HG03066 (cell line): ENCODE measurements around the gene TRIM65.
"Not testable (repeated sequence)": the region's sequence is repeated elsewhere in the genome, so short reads cannot be mapped to it uniquely, and the experiment has no call there.

Source experiments
- ATAC-seq: cut with Tn5 transposase; IDR thresholded peaks from one replicate; pipeline ENCODE4 v1.9.1; 2021; ENCODE audit warnings: low read depth; ENCODE audit not compliant: unreplicated experiment

Gene TRIM65

DNA sequence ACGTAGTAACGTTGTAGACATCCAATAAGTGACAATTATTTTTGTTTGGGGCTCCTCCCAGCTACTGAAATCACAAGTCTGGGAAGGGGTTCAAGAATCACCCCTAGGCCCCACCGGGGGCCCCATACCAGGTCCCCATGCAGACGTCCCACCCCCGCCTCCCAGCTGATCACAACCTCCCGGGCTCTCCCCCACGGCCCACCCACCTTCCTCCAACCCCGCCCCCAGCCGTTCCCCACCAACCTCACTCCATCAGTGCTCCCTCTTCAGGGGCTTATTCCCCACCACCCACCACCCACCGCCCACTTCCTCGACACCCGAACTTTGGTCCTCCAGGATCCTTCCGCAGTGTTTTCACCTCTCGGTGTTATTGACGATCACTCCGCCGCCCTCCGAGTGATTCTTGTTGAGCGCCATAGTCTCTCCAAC is 41.9 kb downstream of the TRIM65 start:
- no peak for ATAC-seq

GRCh38 chr17:75854101-75854748 is 42.5 kb downstream of the TRIM65 start:
- no peak for ATAC-seq

- no peak for ATAC-seq
Observed at GRCh38 chr17:75853433-75853832, 43.3 kb downstream of the TRIM65 start.

DNA sequence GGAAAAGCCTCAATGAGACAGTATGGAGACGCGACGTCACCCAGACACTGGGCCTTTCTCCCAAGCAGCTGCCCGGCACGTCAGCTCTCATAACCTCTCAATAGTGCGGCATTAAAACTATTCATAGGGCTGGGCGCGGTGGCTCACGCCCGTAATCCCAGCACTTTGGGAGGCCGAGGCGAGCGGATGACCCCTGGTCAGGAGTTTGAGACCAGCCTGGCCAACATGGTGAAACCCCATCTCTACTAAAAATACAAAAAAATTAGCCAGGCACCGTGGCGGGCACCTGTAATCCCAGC is 45.1 kb downstream of the TRIM65 start:
- not testable (repeated sequence) for ATAC-seq

DNA sequence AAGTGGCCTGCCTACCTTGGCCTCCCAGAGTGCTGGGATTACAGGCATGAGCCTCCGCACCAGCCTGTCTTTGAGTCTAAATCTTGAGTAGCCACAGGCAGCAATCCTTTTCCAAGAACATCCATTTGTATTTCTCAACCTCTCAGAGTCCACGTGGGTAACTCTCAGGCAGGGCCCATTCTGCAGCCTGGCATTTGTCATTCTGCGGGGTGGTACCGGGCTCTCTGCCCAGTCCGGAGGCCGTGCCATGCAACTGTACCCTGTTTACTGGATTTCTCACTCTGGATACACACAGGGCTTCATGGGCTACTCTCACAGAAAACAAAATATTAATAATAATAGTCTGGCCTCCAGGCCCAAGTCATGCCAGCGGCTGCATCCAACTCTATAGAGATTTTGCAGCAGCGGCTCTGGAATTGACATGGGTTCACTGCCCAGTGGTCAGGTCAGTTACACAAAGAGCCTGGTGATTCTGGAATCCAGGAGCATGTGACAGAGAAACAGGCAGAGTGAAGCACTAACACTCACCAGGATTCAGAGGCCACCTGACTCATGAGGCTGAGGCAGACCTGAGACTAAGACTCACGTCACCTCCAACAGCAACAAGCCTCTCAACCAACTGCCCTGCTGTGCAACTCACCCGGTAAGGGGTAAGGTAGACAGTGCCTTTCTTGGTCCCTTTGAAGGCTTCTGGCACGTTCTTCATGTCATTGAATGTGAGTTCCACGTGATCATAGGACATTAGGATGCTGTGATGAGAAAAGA is 45.6 kb downstream of the TRIM65 start:
- ATAC-seq, result no peak

DNA sequence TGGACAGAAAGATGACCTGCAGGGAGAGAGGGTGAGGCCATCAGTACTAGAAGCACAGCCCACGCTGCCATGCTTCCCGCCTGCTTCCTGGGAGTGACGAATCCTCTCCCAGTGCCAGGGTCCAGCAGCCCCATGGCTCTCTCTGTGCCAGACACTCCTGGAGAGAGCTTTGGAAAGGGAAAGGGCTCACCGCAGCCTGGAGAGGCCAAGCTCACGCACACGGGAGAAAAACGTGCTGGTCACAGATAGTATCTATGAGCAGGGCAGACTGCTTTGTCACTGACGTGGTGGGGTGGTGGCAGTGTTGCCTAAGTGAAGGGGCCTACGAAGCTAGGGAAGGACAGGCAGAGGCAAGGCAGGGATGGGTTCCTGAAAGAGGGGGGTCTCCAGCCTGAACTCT is 47.0 kb downstream of the TRIM65 start:
- ATAC-seq, result no peak

DNA sequence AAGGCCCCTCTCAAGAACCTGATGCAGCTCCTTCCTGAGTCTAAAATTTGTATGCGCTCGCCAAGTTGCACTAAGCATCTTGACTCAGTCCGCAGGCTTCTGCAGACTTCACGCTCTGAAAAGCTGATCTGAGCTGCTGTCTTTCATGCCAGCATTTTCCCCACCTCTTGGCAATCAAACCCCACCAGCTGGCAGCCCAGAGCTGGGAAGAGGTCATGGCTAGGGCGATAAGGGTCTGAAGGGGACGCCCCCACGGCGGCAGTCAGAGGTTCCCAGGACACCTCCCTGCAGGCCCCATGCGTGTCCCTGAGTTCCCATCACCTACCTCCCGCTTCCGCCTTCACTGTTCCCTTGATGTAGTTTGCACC is 47.5 kb downstream of the TRIM65 start:
- ATAC-seq, result no peak

DNA sequence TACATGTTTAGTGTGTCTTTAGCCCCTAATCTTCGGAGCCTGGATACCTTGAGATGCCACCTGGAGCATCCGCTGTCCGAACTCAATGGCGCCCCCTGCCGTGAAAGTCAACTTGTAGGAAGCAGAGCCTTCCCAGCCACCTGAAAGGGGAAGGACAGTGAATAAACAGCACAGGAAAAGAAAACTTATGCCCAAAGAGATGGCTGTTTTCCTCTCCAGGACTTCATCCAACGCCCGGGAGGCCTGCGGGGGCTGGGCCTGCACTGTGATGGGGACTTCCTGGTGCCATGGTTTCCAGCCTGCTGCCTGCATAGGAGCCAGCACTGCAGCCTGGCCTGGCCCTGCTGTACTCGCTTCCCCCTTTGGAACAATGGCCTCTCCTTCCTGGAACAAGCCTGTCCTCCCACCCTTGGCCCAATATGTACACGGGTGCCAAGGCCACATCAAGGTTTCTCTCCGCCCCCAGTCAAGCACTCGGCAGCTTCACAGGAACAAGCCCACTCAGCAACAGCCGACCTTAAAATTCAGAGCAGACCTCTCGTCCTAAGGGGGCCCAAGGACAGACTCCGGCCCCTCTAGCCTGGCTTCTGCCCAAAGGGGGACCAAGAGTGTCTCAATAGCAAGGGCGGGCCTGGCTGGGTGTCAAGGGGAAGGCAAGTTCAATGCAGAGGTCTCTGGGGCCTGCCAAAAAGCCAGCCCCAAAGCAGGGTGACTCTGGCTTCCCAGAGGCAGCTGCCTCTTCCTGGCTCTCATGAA is 48.0 kb downstream of the TRIM65 start:
- ATAC-seq, result no peak

- no peak for ATAC-seq
Observed at GRCh38 chr17:75847614-75848522, 48.9 kb downstream of the TRIM65 start.

DNA sequence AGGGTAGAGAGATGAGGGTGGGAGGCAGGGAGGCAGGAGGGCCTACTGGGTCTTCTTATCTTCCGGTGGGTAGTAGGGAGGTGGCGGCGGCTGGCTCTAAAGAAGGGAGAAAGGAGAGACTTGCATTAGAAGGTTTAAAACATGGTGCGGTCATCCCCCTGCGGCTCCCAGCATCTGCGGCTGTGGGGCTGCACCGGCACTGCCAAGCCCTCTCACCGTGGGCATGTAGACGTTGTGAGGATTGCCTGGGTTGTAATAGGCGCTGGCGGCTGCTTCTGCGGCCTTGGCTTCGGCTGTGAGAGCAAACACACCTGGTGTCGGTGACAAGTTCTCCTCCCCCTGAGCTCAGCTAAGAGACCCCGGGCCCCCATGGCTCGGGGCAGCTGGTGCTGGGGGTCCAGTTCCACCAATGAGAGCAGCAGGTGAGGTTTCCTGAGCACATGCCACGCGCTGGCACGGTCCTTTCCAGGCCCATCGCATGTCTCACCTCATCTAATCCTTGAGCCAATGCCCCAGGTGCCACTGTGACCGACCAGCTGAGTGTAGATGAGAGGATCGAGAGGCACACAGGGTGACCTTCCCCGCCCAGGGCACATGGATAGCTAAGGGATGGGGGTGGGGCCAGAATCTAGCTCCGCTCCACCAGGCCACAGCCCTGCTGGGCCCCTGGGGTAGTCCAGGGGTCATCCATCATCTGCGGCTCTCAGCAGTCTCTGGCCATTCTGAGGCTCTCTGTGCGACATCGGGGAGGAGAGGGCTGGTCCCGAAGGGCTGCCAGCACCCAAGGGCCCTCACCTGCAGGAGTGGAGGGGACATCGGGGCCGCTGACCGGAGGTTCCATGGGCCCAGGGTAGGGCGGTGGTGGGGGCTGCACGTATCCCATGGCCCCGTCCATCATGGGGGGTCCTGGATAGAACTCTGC is 49.8 kb downstream of the TRIM65 start:
- ATAC-seq, result no peak

DNA sequence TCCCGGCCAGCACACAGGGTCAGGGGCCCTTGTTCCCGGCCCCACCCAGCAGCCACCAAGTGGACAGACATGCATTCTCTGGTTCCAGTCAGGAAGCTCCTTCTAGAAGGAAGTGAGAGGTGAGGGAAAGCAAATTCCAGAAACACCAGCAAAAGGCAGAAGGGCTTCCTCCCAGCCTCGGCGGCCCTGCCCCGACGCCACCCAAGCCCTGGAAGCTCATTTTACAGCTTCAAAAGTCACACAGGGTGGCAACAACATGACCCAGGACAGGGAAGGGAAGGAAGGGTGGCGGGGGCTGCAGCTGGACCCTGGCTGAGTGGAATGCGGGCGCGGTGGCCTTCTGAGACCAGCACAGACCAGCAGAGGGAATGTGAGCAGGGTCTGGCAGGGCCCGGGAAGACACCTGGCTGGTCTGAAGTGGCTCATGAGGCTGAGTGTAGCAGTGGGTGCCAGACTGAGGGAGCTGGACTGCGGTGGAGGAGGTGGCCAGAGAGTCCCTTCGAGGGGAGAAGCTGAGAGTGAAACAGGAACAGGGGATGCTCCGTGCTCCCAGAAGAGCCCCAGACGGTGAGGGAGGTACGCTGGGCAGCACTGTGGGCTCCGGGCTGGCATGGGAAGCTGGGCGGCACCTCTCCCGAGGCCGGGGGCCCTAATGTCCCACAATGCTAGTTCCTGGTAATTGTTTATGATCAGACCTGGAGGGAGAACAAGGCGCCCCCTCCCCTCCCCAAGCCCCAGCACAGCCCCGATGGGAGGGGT is 50.6 kb downstream of the TRIM65 start:
- no peak for ATAC-seq

DNA sequence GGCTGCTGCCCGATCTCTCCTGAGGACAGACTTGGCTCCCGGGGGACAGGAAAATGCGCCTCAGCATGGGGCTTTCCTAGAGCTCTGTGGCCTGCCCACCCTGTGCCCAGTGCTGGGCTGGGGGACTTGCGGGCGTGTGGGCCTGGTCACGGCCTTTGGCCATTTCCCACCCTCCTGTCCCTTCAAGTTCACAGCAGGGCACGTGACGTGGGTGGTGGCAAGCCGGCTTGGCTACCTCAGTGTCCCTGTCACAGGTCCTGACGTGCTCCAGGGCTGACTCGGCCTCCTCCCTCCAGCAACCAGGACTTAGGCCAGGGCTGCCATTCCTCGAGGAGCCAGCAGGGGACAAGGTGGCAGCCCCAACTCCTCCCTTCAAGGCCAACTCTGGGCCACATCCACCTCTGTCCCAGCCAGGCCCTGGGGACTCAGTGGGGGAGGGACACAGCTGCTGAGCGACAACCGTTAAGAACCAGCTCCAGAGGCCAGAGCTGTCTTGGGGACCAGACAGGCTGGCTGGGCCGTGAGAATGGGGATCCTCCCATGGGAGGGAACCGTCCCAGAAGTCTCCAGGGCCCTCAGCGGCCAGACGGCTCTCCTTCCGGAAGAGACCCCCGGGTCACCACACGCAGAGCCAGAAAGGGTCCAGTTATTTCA is 51.6 kb downstream of the TRIM65 start:
- ATAC-seq, result peak; percentile 78

DNA sequence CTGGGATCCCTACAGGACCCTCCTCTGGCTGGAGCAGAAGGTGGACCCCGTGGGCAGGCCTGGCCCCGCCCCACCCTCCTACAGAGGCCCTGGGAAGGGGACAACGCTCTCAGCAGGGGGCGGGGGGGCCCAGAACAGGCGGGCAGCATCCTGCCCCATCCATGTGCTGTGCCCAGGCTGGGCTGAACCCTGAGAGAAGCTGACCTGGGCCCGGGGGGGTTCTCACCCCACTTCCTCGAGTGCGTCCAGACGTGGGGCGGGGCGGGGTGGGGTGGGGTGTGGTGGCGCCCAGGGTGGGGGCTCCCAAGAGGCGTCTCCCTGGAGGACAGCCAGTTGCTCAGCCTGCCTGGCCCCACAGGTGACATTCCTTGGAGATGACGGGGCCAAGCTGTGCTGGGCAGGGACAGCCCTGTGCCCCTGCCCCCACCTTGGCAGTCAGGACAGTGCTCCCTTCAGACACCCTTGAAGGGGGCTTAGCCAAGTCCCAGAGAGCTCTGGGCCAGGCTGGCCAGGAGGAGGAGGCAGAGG is 52.2 kb downstream of the TRIM65 start:
- ATAC-seq, result no peak

- ATAC-seq, result no peak
Observed at GRCh38 chr17:75843577-75844529, 52.9 kb downstream of the TRIM65 start, which contains the start of gene UNC13D. UNC13D (minus strand) TSS chr17:75844404; CDS start chr17:75844337, 67 bp downstream.

DNA sequence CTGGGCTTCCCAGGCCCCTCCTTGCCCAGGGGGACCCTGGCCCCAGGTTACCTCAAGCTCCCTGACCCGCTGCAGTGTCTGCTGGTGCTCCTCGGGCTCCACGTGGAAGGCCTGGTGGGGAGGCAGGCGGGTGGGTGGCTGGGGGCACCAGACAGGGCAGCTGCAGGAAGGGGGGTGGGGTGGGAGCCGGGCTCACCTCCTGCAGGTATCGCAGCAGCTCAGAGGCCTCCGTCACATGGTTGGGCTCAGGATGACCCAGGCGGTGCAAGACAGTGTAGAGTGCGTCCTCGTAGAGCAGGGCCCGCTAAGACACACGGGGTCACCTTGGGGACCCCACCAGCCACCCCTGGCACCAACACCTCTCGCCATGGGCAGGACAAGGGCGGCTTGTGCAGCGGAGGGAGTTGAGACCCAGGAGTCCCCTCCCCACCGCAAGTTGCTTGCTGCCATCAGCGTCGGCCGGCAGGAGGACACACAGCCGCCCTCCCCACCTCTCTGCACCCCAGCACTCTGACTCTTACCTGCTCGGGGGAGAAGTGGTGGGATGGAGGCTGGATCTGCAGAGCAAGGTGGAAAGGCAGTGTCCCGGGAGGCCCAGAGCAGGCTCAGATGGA is 53.7 kb downstream of the TRIM65 start:
- no peak for ATAC-seq

- ATAC-seq, result no peak
Observed at GRCh38 chr17:75842411-75842810, 54.3 kb downstream of the TRIM65 start.

DNA sequence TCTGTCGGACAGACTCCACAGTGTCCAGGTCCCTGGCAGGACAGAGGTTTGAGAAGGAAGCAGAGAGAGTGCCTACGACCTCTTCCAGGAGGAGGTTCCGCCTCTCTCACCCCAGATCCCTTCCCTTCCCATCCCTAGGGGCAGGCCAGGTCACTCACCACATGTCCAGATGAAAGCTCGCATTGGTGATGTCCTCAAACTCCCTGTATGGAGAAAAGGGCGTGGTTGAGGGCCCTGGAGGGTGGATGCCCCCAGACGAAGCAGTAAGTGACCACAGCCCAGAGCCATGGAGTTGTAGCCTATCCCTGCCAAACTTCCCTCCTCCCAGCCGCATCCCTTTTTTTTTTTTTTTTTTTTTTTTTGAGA is 56.0 kb downstream of the TRIM65 start:
- no peak for ATAC-seq
